GM18861 (cell line): ENCODE measurements around the gene KLHL41.
A peak's percentile ranks its signal among the peaks of the same experiment; 100 is the strongest.
"Not testable (repeated sequence)": the region's sequence is repeated elsewhere in the genome, so short reads cannot be mapped to it uniquely, and the experiment has no call there.

Experiments used
- ATAC-seq: cut with Tn5 transposase; IDR thresholded peaks from one replicate; pipeline ENCODE4 v1.9.1; 2021; ENCODE audit not compliant: unreplicated experiment

KLHL41 gene

DNA sequence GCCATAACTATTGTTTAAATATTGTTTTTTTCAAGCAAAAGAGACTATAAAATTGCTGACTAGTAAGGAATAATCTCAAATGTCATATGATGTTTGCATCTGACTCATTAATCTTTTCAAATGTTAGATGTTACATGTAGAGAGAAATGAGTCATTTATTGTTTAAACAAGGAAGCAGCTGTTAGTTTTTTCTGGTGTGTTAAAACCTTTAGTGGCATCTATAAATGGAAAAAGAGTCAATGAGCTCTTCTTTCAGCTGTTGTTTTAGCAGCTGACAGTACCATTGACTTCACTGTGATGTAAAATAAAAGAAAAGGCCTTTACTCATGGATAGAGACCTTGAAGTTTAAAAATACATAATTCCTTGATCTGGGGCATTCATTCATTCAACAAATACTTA, 1.8 kb upstream of the KLHL41 start:
- no peak for ATAC-seq

DNA sequence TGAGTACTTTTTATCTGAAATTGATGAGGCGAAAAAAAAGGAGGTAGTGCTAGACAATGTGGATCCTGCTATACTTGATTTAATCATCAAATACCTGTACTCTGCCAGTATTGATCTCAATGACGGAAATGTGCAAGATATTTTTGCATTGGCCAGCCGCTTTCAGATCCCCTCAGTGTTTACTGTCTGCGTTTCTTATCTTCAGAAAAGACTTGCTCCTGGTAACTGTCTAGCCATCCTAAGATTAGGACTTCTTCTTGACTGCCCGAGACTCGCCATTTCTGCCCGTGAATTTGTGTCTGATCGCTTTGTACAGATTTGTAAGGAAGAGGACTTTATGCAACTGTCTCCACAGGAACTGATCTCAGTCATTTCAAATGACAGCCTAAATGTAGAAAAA, 453 bp downstream of the KLHL41 start:
- ATAC-seq: no peak

DNA sequence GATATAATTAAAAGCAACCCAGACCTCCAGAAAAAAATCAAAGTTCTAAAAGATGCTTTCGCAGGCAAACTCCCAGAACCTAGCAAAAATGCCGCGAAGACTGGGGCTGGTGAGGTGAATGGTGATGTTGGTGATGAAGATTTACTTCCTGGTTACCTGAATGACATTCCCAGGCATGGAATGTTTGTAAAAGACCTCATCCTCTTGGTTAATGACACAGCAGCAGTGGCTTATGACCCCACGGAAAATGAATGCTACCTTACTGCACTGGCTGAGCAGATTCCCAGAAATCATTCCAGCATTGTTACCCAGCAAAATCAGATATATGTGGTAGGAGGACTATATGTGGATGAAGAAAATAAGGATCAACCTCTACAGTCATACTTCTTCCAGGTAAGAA, 994 bp downstream of the KLHL41 start:
- ATAC-seq: no peak

DNA sequence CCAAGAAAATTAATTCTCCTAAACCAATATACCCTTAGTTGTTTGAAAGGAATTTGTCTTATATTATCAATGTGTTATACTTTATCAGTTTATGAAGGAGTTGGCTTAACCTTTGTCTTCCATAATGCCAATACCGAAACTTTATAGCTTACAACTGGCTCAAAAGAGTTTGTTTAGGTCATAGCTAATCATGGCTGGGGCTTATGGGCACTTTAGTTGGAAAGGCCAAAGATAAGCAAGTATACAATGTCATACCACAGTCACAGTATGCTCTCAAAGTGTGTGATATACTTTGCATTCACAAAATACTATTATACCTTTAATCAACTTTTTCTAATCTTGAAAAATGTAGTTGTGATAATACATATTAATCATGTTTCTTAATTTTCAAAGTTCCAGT, 2.3 kb downstream of the KLHL41 start:
- ATAC-seq: no peak

DNA sequence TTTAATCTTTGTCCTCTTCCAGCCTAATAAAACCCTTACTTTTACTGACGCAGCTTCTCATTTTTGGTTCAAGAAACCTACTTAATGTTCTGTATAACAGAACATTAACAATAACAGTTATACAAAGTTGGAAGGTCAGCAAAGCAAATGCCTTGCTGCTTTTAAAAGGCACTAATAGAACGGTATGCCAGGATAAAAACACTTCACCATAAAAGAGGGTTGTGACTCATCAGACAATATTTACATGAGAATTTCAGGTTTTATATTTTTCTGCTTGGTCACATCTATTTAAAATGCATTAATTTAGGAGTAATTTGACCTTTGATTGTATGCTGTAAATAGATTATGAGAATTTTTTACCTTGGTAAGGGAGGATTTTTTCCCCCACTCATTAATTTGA, 3.0 kb downstream of the KLHL41 start:
- ATAC-seq: no peak

DNA sequence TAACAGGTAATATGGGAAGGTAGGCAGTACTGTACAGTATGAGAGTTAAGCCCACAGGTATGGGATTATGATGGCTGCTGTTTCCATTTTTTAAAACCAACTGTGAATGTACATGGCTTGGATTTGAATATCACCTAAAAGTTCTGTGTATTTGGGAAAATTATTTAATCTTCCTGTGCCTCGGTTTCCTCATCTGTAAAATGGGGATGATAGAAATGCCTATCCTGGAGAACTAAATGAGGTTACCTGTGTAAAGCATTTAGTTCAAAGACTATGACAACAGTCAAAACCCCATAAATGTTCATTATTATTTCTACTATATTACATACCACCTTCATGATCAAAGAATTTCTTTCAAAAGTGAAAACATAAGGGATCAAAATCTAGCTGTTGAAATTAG, 3.6 kb downstream of the KLHL41 start:
- ATAC-seq: no peak

DNA sequence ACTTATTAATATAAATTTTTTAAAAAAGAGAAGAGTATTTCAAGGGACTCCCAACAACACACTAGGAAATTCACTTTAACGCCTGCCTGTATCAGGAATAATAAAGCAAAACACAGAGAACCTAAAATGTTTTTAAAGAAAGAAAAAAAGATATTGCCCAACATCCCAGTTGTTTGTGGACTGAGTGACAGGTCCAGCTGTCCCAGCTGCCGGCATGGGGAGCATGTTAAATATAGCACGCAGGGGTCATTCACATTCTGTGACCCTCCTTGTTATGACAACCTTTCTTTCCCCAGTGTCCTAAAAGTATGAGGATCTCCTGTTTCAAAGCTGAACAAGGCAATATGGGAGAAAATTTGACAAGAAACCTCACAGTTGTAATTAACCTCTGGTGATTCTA, 4.4 kb downstream of the KLHL41 start:
- ATAC-seq: no peak

DNA sequence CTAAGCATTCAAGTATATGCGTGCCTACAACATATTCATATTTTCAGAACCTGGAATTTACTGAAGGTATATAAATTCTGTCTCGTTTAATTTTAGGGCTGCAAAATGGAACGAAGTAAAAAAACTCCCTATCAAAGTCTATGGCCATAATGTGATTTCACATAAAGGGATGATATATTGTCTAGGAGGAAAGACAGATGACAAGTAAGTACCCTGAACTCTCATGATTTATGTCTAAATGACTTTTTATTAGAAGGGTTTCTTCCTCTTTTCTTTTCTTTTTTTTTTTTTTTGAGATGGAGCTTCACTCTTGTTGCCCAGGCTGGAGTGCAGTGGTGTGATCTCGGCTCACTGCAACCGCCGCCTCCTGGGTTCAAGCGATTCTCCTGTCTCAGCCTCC, 5.3 kb downstream of the KLHL41 start:
- ATAC-seq: not testable (repeated sequence)

DNA sequence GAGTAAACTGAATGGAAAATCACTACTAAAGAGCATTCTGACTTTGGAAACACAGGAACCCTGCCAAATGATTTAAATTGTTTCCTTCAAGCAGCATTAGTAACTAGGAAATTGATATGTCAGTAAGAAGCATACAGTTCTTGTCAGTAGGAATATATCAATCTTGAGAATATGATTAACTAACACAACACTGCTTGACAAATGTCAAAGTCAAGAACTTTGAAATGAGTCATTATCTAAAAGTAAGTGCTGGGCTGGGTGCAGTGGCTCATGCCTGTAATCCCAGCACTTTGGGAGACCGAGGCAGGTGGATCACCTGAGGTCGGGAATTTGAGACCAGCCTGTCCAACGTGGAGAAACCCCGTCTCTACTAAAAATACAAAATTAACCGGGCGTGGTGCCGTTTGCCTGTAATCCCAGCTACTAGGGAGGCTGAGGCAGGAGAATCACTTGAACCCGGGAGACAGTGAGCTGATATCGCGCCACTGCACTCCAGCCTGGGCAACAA, 7.0 kb downstream of the KLHL41 start:
- not testable (repeated sequence) for ATAC-seq

DNA sequence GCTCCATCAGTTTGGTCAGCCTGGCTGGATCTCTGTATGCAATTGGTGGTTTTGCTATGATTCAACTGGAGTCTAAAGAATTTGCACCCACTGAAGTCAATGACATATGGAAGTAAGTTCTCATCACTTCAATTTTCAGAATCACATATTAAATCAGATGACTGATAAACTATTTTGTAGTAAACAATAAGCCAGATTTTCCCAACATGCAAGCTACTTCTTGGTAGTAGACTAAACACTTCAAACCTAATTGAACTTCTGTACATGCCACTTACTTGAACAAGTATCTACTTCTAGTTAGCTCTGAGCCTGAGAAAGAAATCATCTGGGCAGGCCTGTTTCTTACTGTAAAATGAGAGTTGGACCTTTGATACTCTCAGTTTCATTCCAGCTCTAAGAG, 11.4 kb downstream of the KLHL41 start:
- ATAC-seq: no peak

DNA sequence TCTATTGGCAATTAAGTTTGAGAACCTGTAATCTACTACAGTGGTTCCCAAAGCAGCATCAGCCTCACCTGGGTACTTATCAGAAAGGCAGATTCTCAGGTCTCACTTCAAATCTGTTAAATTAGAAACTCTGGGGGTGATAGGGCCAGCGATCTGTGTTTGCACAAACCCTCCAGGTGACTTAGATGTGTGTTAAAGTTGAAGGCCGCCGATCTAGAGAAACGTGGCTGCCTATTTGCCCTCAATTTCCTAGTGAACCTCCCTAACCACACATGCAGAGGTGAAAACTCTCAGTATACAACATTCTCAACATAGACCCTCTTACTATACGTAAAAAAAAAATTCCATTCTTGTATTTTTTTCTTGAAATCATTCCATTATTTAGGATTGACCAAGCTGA, 14.2 kb downstream of the KLHL41 start:
- no peak for ATAC-seq

DNA sequence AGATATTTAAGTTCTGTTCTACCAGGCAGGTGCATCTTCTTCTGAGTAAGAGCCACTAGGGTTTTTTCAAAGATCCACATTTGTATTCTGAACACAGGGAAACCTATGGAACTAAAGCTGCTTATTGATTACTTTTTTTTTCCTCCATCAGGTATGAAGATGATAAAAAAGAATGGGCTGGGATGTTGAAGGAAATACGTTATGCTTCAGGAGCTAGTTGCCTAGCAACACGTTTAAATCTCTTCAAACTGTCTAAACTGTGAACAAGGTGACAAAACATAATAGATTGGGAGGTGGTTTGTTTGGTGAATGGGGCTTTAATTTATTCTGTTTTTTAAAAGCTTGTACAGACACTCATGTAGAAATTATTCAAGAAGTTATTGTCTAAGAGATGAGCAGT, 15.9 kb downstream of the KLHL41 start:
- ATAC-seq: no peak

DNA sequence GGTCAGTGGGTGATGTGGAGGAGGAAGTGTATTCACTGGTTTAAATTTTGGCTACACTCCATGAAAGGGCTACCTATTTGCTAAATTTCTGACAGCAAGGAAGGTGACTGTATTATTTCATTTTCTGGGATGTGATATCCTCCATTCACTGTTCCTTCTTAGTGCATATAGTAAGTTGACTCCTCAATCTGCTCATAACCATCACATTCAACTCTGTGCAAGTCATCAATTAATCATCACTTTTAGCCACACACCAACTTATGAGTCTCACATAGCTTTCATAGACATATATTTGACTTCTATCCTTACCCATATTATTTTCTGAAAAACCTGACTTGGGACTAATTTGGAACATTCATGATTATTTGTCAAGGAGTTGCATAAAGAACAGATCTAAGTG, 16.9 kb downstream of the KLHL41 start:
- no peak for ATAC-seq

DNA sequence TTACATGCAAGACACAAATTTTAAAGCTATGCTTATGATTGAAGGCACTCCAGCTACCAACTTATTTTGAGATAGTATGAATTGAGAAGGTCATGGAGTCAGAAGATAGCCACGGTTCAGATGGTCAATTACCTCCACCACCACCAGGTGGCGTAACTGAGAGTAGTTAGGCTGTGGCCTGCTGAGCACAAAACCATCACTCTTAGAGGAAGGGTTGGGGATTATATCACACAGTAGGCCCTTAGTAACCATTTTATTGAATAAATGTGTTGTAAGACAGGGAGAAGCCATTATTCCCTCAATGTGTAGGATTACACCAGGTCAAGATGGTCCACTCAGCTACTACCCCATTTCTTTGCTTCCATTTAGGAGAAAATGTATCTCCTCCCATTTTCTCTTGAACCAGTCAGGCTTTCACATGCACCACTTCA, 18.8 kb downstream of the KLHL41 start:
- peak; percentile 83 for ATAC-seq

DNA sequence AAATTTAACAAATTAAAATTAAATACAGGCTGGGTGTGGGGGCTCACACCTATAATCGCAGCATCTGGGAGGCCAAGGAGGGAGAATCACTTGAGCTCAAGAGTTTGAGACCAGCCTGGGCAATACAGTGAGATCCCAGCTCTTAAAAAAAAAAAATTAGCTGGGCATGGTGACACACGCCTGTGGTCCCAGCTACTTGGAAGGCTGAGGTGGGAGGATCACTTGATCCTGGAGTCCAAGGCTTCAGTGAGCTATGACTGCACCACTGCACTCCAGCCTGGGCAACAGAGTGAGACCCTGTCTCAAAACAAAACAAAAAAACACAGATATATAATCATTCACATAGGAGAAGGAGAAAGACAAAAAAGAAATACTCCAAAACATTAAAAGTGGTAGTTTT, 30.0 kb downstream of the KLHL41 start:
- not testable (repeated sequence) for ATAC-seq

DNA sequence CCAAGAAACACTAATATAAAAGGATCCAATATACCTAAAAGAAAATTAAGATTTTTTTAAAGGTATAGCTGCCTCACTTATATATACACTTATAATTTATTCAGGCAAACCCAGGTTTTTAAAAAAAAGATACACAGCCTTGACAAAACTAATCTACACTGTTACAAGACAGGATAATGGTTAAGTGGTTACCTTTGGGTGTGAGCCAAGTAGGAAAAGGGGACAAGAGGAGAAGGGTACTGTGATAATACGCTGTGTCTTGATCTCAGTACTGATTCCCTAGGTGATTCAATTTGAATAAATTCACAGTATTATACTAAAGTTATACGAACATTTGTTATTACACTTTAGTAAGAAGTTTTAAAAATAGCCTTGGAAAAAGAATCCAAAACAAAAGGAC, 30.6 kb downstream of the KLHL41 start:
- no peak for ATAC-seq

DNA sequence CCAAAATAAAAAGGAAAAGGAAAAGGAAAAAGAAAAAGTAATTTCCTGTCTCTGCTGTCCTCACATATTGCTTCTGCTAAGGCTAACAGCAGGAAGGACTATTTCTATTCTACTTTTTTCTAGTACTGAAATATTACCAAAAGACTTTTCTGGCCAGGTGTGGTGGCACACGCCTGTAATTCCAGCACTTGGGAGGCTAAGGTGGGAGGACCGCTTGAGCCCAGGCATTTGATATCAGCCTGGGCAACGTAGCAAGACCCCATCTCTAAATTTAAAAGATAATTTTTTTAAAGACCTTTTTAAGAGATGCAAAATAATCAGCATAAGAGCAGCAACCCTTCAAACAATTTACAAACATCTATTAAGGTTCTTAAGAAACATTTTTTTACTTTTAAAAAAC, 32.9 kb downstream of the KLHL41 start:
- ATAC-seq: no peak

DNA sequence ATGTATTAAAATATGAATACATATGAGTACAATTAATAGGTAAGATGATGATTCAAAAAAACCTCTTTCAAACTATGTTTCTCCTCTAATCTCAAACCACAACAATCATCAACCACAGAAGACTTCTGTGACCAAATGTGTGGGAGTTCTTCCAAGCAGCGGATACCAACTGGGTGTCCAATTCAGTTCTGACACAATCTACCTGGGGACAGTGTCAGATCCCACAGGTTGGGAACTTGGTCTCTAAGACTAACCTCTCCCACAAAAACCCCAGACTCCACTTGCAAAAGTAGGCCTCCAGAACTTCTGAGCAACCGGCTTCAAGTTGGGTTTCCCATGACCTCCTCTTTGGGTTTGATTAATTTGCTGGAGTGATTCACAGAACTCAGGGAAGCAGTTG, 37.3 kb downstream of the KLHL41 start:
- no peak for ATAC-seq

DNA sequence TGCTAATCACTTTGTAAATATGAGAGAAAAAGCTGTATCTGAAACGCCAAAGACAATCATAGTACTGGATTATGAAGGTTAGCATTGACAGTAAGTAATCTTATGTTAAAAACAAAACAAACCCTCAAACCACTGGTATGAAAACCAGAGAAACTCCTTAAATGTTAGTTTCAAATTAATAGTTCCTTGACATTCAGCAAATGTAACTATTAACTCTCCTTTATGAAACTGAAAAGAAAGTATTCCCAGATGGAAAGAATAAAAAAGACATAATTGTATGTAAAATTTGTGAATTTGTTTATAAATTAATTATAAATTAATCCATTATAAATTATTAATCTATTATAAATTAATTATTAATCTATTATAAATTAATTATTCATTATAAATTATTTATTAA, 51.9 kb downstream of the KLHL41 start:
- no peak for ATAC-seq

DNA sequence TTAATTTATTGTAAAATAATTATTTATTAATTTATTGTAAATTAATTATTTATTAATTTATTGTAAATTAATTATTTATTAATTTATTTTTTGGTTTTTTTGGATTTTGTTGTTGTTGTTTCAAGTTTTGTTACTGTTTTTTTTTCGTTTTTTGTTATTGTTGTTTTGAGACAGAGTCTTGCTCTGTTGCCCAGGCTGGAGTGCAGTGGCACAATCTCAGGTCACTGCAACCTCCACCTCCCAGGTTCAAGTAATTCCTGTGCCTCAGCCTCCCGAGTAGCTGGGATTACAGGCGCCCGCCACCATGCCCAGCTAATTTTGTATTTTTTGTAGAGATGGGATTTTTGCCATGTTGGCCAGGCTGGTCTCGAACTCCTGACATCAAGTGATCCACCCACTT, 52.6 kb downstream of the KLHL41 start:
- not testable (repeated sequence) for ATAC-seq

DNA sequence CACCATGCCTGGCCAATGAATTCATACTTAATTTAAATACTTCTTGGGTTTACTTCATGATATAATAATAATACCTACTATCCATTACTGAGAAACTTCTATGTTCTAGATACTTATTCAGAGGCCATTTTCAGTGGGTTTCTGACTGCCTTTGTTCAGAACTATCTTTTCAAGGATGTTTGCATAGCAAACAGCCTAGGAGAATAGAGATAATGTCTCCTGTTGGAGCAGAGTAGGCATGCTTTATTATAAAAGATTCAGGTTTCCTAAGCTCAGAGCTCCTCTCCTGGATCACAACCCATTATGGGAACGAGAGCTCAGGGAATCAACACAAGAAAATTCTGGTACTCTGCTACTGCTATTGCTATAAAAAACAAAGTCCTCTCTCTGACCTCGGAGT, 53.0 kb downstream of the KLHL41 start:
- ATAC-seq: no peak

DNA sequence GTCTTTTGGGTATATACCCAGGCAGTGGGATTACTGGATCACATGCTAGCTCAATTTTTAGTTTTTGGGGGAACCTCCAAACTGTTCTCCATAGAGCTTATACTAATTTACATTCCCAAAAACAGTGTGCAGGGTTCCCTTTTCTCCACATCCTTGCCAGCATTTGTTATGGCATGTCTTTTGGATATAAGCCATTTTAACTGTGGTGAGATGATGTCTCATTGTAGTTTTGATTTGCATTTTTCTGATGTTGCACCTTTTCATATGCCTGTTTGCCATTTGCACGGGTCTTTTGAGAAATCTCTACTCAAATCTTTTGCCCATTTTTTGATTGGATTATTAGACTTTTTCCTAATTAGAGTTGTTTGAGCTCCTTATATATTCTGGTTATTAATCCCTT, 56.2 kb downstream of the KLHL41 start:
- no peak for ATAC-seq

DNA sequence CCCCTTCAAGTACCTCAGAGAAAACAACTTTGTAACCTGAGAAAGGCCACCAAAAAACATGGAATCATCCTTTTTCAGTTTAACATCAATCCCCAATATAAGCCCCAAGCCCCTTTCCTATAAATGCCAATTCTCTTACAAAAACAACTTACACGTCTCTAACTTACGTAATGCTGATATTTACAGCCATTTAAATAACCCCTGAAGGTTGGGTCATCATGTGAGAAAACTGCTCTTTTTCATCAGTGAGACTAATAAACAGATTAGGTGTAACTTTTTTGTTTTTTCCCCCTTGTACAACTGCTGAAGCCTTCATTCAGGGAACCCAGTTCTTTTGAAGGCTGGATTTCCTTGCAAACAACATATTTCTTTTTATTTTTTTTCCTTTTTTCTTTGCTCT, 60.4 kb downstream of the KLHL41 start:
- no peak for ATAC-seq

DNA sequence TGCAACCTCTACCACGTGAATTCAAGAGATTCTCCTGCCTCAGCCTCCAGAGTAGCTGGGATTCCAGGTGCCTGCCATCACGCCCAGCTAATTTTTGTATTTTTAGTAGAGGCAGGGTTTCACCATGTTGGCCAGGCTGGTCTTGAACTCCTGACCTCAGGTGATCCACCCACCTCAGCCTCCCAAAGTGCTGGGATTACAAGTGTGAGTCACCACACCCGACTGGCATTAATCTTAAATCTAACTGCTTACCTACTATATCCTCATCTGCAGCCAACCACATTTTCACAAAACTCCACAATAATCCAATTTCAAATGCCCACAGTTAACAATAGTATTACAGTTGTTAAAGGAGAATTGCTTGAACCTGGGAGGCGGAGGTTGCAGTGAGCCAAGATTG, 61.2 kb downstream of the KLHL41 start:
- not testable (repeated sequence) for ATAC-seq
